ENCODE measurements around the gene MAP7. TPM values are rescaled to one million over a fixed set of nuclear protein-coding genes. Genes with fewer than 3 reads are reported as not detected.

Gene MAP7
- total RNA-seq, 1 donor from 2014 or later = 1.3 TPM

GRCh38 chr6:136445063-136445462 is 105.2 kb downstream of the MAP7 start:
- H3K4me3 Mint-ChIP-seq = no peak overlapping the region
- no peak for DNase-seq (ENCODE audit: low read depth, low spot score)
- TF ChIP-seq, protein P1, sequence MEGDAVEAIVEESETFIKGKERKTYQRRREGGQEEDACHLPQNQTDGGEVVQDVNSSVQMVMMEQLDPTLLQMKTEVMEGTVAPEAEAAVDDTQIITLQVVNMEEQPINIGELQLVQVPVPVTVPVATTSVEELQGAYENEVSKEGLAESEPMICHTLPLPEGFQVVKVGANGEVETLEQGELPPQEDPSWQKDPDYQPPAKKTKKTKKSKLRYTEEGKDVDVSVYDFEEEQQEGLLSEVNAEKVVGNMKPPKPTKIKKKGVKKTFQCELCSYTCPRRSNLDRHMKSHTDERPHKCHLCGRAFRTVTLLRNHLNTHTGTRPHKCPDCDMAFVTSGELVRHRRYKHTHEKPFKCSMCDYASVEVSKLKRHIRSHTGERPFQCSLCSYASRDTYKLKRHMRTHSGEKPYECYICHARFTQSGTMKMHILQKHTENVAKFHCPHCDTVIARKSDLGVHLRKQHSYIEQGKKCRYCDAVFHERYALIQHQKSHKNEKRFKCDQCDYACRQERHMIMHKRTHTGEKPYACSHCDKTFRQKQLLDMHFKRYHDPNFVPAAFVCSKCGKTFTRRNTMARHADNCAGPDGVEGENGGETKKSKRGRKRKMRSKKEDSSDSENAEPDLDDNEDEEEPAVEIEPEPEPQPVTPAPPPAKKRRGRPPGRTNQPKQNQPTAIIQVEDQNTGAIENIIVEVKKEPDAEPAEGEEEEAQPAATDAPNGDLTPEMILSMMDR (conservative IDR thresholded peaks at IDR 0.05) = no peak
- no peak overlapping the region for H3K27ac Mint-ChIP-seq (ENCODE audit: unreplicated experiment)
- no peaks in the 10 kb centered on the region for H3K9me3 Mint-ChIP-seq
- H3K27me3 Mint-ChIP-seq (ENCODE audit: low read depth) = peaks cover 12% of the 10 kb centered on the region
- no peaks in the 10 kb centered on the region for H3K4me1 Mint-ChIP-seq
- no peaks in the 10 kb centered on the region for H3K36me3 Mint-ChIP-seq (ENCODE audit: low read depth)

DNA sequence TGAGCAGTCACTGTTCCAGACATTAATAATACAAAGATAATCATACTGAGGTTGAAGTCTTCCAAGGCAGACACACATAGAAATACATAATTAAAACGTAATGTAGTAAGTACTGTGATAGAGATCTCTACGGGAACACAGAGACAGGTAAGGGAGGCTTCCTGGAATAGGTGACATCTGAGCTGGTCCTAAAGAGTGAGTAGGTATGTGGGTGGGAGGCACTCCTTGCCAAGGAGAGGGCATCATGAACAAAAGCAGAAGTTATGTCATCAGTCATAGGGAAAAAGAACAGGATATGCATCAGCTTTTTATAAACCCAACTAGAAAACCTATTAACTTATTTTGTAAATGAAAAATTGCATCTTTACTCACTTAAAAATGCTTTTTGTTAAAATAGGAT is 110.0 kb downstream of the MAP7 start:
- no peak for DNase-seq (ENCODE audit: low read depth, low spot score)
- H3K36me3 Mint-ChIP-seq (ENCODE audit: low read depth) = no peaks in the 10 kb centered on the region
- H3K4me3 Mint-ChIP-seq = no peak overlapping the region
- H3K9me3 Mint-ChIP-seq = no peaks in the 10 kb centered on the region
- H3K27me3 Mint-ChIP-seq (ENCODE audit: low read depth) = peaks cover 5% of the 10 kb centered on the region
- TF ChIP-seq, protein P1 (conservative IDR thresholded peaks at IDR 0.05) = no peak
- H3K4me1 Mint-ChIP-seq = no peaks in the 10 kb centered on the region
- no peak overlapping the region for H3K27ac Mint-ChIP-seq (ENCODE audit: unreplicated experiment)

- no peaks in the 10 kb centered on the region for H3K4me1 Mint-ChIP-seq
- TF ChIP-seq, protein P1 (conservative IDR thresholded peaks at IDR 0.05) = no peak
Measured at GRCh38 chr6:136439514-136440190, 110.6 kb downstream of the MAP7 start.

DNA sequence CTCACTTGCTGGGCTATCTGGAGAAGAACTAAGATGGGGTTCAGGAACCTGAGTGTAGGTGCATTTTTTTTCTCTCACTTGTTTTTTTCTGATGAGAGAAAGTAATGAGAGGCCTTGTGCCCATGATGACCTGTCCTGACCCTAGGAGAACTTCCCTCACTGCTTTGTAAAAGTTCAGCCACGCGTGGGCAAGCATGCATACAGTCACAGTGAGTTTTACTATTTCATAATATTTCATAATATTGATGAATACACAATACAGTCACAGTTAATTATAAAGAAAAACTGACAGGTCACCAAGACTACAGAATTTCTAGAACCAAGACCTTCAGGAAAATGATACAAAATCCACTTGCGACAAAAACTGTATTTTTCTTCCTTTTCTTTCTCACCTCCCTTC is 111.8 kb downstream of the MAP7 start:
- no peak for DNase-seq (ENCODE audit: low read depth, low spot score)
- Mint-ChIP-seq H3K27me3 (ENCODE audit: low read depth) (peaks cover 3% of the 10 kb centered on the region), H3K9me3 (no peaks in the 10 kb centered on the region), H3K36me3 (ENCODE audit: low read depth) (no peaks in the 10 kb centered on the region), H3K4me3 (no peak overlapping the region), H3K4me1 (no peaks in the 10 kb centered on the region), H3K27ac (ENCODE audit: unreplicated experiment) (no peak overlapping the region)
- TF ChIP-seq, protein P1 (conservative IDR thresholded peaks at IDR 0.05) = no peak

More at GRCh38 chr6:136439514-136440190, 110.6 kb downstream of the MAP7 start:
- no peak overlapping the region for H3K4me3 Mint-ChIP-seq
- no peak for DNase-seq (ENCODE audit: low read depth, low spot score)
- H3K9me3 Mint-ChIP-seq = no peaks in the 10 kb centered on the region
- H3K27me3 Mint-ChIP-seq (ENCODE audit: low read depth) = peaks cover 3% of the 10 kb centered on the region
- H3K36me3 Mint-ChIP-seq (ENCODE audit: low read depth) = no peaks in the 10 kb centered on the region
- H3K27ac Mint-ChIP-seq (ENCODE audit: unreplicated experiment) = no peak overlapping the region

- Mint-ChIP-seq H3K27me3 (ENCODE audit: low read depth) (peaks cover 3% of the 10 kb centered on the region), H3K27ac (ENCODE audit: unreplicated experiment) (no peak overlapping the region), H3K9me3 (no peaks in the 10 kb centered on the region), H3K36me3 (ENCODE audit: low read depth) (no peaks in the 10 kb centered on the region), H3K4me3 (no peak overlapping the region), H3K4me1 (no peaks in the 10 kb centered on the region)
- DNase-seq (ENCODE audit: low read depth, low spot score) = no peak
- TF ChIP-seq, protein P1 (conservative IDR thresholded peaks at IDR 0.05) = no peak
Measured at GRCh38 chr6:136437246-136437645, 113.0 kb downstream of the MAP7 start.
